Fibroblast of peridontal ligament (primary cell): ENCODE data around the gene TREML2.

Source experiments
- DNase-seq: peaks from one replicate; pipeline ENCODE4 v3.0.0-alpha.2; 2010; ENCODE audit errors: extremely low read depth

The TREML2 gene

DNA sequence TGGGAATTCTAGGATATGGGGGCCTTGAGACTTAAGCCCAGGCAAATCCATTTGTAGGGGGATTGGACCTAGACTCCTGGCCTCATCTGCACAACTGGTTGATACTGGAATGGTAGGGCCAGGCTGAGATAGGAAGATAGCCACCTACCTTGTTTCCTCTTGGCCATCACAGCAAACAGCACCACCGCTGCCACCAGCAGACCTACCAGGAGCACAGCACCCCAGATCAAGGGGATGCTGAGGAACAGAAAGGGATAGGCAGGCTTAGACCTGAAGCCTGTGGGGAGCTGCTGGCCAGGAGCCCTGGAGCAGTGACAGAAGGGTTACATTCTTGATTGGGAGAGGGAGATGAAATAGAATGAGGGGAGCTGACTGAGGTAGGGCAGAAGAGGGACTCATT, 50.3 kb downstream of the TREML2 start:
- no peak for DNase-seq

DNA sequence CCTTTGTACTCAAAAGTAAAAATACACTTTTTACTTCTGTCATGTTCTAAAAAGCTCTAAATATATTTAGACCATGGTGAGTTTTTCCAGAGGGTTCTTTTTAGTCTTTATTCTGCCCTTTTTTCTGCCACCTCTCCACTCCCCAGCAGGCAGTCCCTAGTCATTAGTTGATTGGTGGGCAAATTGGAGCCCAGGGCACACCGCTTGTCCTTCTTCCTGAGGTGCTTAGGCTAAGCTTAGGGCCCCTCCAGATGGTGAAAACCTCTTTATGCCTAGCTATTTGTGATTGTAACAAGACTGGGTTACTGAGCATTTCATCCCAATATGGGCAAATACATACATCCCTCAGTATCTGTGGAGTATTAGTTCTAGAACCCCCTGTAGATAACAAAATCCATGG, 53.0 kb downstream of the TREML2 start:
- no peak for DNase-seq
